Upper lobe of left lung (tissue), 4 donors: Measurements from ENCODE around the gene DLD.

Source experiments
- CTCF ChIP-seq, 6 experiments: fragments of 450-650 bp in 4 of 6; fragments of 200-600 bp in 2 of 6; sonication (generic) in 2 of 6; IDR thresholded peaks; one replicate each; pipeline ENCODE4 v1.5.1; 2016 to 2019; ENCODE audit warnings: antibody characterized with exemption in 6 of 6
- EP300 ChIP-seq, 4 donors: sonication (generic); formaldehyde crosslinking; IDR thresholded peaks; one replicate each; pipeline ENCODE4 v1.5.1; 2017; ENCODE audit warnings: antibody characterized with exemption in 4 of 4, control low read depth in 2 of 4
- POLR2AphosphoS5 ChIP-seq, 2 donors: sonication (generic); formaldehyde crosslinking; IDR thresholded peaks; one replicate each; pipeline ENCODE4 v1.5.1; 2017; ENCODE audit warnings: antibody characterized with exemption in 2 of 2

- TF ChIP-seq POLR2AphosphoS5 (IDR thresholded peaks at IDR 0.05) (no peak), CTCF (IDR thresholded peaks at IDR 0.05) (no peak), EP300 (IDR thresholded peaks at IDR 0.05) (no peak)
Measured at GRCh38 chr7:107944411-107945169, 53.6 kb downstream of the DLD start.
